HepG2 (cell line): Measurements from ENCODE around the gene KDELR3. TPM values are rescaled to one million over a fixed set of nuclear protein-coding genes. Genes with fewer than 3 reads are reported as not detected.

ENCODE experiments used
- ATAC-seq: fragments of 200-7000 bp; cut with Tn5 transposase; 3 replicates; pipeline ENCODE4 v1.9.1; 2020; ENCODE audit warnings: mild to moderate bottlenecking, moderate library complexity
- BruUV-seq: library from RNA; stranded (reverse); fragments of 400-500 nt; replicated peaks from 2 replicates; lab custom pipeline; 2021; lab: Mats Ljungman, UMichigan
- CTCF ChIA-PET: fragments of 300-600 bp; formaldehyde crosslinking; extraction: SDS; loops from one replicate; lab custom pipeline; 2021; ENCODE audit warnings: low total read pairs, inconsistent platforms, low intra/inter-chr PET ratio; lab: Yijun Ruan, JAX
- POLR2A ChIA-PET: fragments of 350-600 bp; sonication (Branson Sonifier 250); formaldehyde crosslinking; loops from one replicate; lab custom pipeline; 2020; ENCODE audit warnings: antibody characterized with exemption, inconsistent platforms; lab: Yijun Ruan, JAX
- DNase-seq: peaks from one replicate; pipeline ENCODE4 v3.0.0-alpha.2; 2015; ENCODE audit warnings: low spot score
- FAIRE-seq: peaks from 3 replicates; lab custom pipeline; 2011; peaks lifted over from hg19 to GRCh38; lab: Jason Lieb, UNC
- H2AFZ ChIP-seq: one replicate; pipeline ENCODE4 v1.6.1; 2011; ENCODE audit warnings: low read length, inconsistent platforms
- H3K27ac ChIP-seq: fragments of 300-600 bp; 3 replicates; pipeline ENCODE4 v1.8.0; 2011; ENCODE audit warnings: mixed run types, mild to moderate bottlenecking, mixed read lengths, low read length, inconsistent platforms; ENCODE audit not compliant: insufficient read depth; ENCODE audit errors: extremely low read length
- H3K27me3 ChIP-seq, 2 experiments: fragments of 200-600 bp in 1 of 2; 2 replicates in 1 of 2; 3 replicates in 1 of 2; pipeline versions ENCODE4 v1.6.0 to v1.8.0; 2011; ENCODE audit warnings: low read length in 2 of 2, mild to moderate bottlenecking in 2 of 2, moderate library complexity in 2 of 2, inconsistent platforms in 1 of 2; ENCODE audit not compliant: insufficient read depth in 2 of 2, control insufficient read depth in 1 of 2
- H3K36me3 ChIP-seq, 2 experiments: fragments of 200-600 bp in 1 of 2; replicated peaks in 1 of 2; 2 replicates in 1 of 2; 3 replicates in 1 of 2; pipeline versions ENCODE4 v1.5.1 to v1.8.0; 2011; ENCODE audit warnings: low read length in 2 of 2, inconsistent platforms in 1 of 2; ENCODE audit not compliant: insufficient read depth in 2 of 2, control insufficient read depth in 1 of 2
- H3K4me1 ChIP-seq: 2 replicates; pipeline ENCODE4 v1.5.1; 2012; ENCODE audit warnings: low read length, inconsistent platforms; ENCODE audit not compliant: insufficient read depth
- H3K4me2 ChIP-seq: 2 replicates; pipeline ENCODE4 v1.6.0; 2011; ENCODE audit warnings: low read depth, low read length, inconsistent platforms
- H3K4me3 ChIP-seq, 3 experiments: fragments of 200-600 bp in 1 of 3; sonication (generic), shearing (Covaris generic) in 1 of 3; replicated peaks in 1 of 3; 2 replicates each; pipeline ENCODE4 v1.5.1; 2011 to 2016; ENCODE audit warnings: low read length in 3 of 3, inconsistent platforms in 2 of 3, low read depth in 2 of 3, mild to moderate bottlenecking in 2 of 3, control low read depth in 1 of 3, mixed read lengths in 1 of 3; ENCODE audit not compliant: insufficient read depth in 1 of 3
- H3K79me2 ChIP-seq: one replicate; pipeline ENCODE4 v1.6.1; 2011; ENCODE audit warnings: low read length, inconsistent platforms; ENCODE audit not compliant: insufficient read depth
- H3K9ac ChIP-seq: 2 replicates; pipeline ENCODE4 v1.6.0; 2011; ENCODE audit warnings: mild to moderate bottlenecking, low read depth, low read length, inconsistent platforms; ENCODE audit not compliant: insufficient read depth
- H3K9me3 ChIP-seq: 2 replicates; pipeline ENCODE4 v1.5.1; 2012; ENCODE audit warnings: mild to moderate bottlenecking, low read length
- H4K20me1 ChIP-seq: 2 replicates; pipeline ENCODE4 v1.6.0; 2011; ENCODE audit warnings: inconsistent platforms, mild to moderate bottlenecking, low read length, moderate library complexity; ENCODE audit not compliant: insufficient read depth
- BCL3 ChIP-seq: sonication (generic); formaldehyde crosslinking; IDR thresholded peaks from 2 replicates; pipeline ENCODE4 v1.5.1; 2020; ENCODE audit warnings: mild to moderate bottlenecking, missing genetic modification reagents, moderate library complexity
- CBX1 ChIP-seq: IDR thresholded peaks from one replicate; pipeline ENCODE4 v1.6.1; 2016; ENCODE audit warnings: antibody characterized with exemption, low read depth
- ETS1 ChIP-seq: sonication (generic); formaldehyde crosslinking; IDR thresholded peaks from 2 replicates; pipeline ENCODE4 v1.4.0; 2020; ENCODE audit warnings: missing genetic modification reagents
- FOXM1 ChIP-seq: sonication (generic); formaldehyde crosslinking; IDR thresholded peaks from 2 replicates; pipeline ENCODE4 v1.5.0; 2020; ENCODE audit warnings: missing genetic modification reagents
- GPN1 ChIP-seq: sonication (generic); formaldehyde crosslinking; IDR thresholded peaks from 2 replicates; pipeline ENCODE4 v1.5.1; 2020; ENCODE audit warnings: missing genetic modification reagents, borderline replicate concordance
- HDAC2 ChIP-seq: sonication (generic); formaldehyde crosslinking; IDR thresholded peaks from 2 replicates; pipeline ENCODE4 v1.4.0; 2020; ENCODE audit warnings: missing genetic modification reagents
- HNRNPL ChIP-seq: fragments of 200-400 bp; formaldehyde crosslinking; IDR thresholded peaks from 2 replicates; pipeline ENCODE4 v1.6.1; 2017; ENCODE audit warnings: mild to moderate bottlenecking, low read depth, low read length
- JARID2 ChIP-seq: sonication (generic); formaldehyde crosslinking; IDR thresholded peaks from 2 replicates; pipeline ENCODE4 v1.8.1; 2023; ENCODE audit warnings: missing genetic modification reagents, inconsistent platforms; ENCODE audit not compliant: insufficient replicate concordance
- NRL ChIP-seq: sonication (generic); formaldehyde crosslinking; IDR thresholded peaks from 2 replicates; pipeline ENCODE4 v1.5.0; 2020; ENCODE audit warnings: missing genetic modification reagents, mild to moderate bottlenecking, moderate library complexity, borderline replicate concordance
- ONECUT2 ChIP-seq: sonication (generic); formaldehyde crosslinking; IDR thresholded peaks from 2 replicates; pipeline ENCODE4 v1.4.0; 2020; ENCODE audit warnings: missing genetic modification reagents
- TAF15 ChIP-seq: fragments of 200-400 bp; formaldehyde crosslinking; IDR thresholded peaks from one replicate; pipeline ENCODE4 v1.6.1; 2018; ENCODE audit warnings: mild to moderate bottlenecking, low read depth, low read length; ENCODE audit not compliant: poor library complexity, severe bottlenecking
- ZNF451 ChIP-seq: sonication (generic); formaldehyde crosslinking; IDR thresholded peaks from 2 replicates; pipeline ENCODE4 v1.5.0; 2020; ENCODE audit warnings: mild to moderate bottlenecking, missing genetic modification reagents
- ZNF546 ChIP-seq: sonication (generic); formaldehyde crosslinking; conservative IDR thresholded peaks from 2 replicates; pipeline ENCODE4 v1.8.1; 2023; ENCODE audit warnings: mild to moderate bottlenecking, missing genetic modification reagents
- ZNF766 ChIP-seq: sonication (generic); formaldehyde crosslinking; IDR thresholded peaks from 2 replicates; pipeline ENCODE4 v1.5.0; 2020; ENCODE audit warnings: missing genetic modification reagents, borderline replicate concordance
- ZNF879 ChIP-seq: sonication (generic); formaldehyde crosslinking; IDR thresholded peaks from 2 replicates; pipeline ENCODE4 v1.8.1; 2023; ENCODE audit warnings: missing genetic modification reagents
- WGBS: methylation state at CpG from one replicate; pipeline ENCODE4 v1.1.6; 2017; ENCODE audit warnings: low lambda C conversion rate; 5-methylcytosine and 5-hydroxymethylcytosine counted together
- in situ Hi-C: cut with HindIII; loops from 2 replicates; pipeline ENCODE4 v1.10.0; 2017; ENCODE audit warnings: low pct_unique_long_range_greater_than_20kb; ENCODE audit not compliant: extremely low pct_ligation_motif_present
- intact Hi-C: fragments of 100-400 bp; cut with micrococcal nuclease; formaldehyde crosslinking; loops from one replicate; pipeline ENCODE4 v1.10.0; 2022; ENCODE audit not compliant: unreplicated experiment
- polyA plus RNA-seq, 8 experiments: library from polyadenylated mRNA; depleted of rRNA in 3 of 8; stranded (reverse) in 7 of 8; unstranded in 1 of 8; fragments of >200 nt; fragmentation: Illumina TruSeq in 4 of 8; extraction: Trizol in 4 of 8; gene quantifications; 2 replicates each; pipeline versions ENCODE4 v1.2.1 to v1.2.3, GENCODE V29; 2011 to 2016; ENCODE audit warnings: low read depth in 4 of 8, missing spikeins in 1 of 8, mixed read lengths in 1 of 8; ENCODE audit not compliant: insufficient read depth in 1 of 8
- total RNA-seq, 5 experiments: library from RNA; depleted of rRNA; stranded (reverse); fragments of >200 nt; fragmentation: Illumina TruSeq; extraction: Trizol; gene quantifications; 2 replicates each; pipeline ENCODE4 v1.2.3, GENCODE V29; 2016; ENCODE audit warnings: low read depth in 1 of 5
- TF ChIP-seq, protein P1 (sequence below): sonication (generic); formaldehyde crosslinking; IDR thresholded peaks from 2 replicates; pipeline ENCODE4 v1.4.0; 2020; ENCODE audit warnings: missing genetic modification reagents; ENCODE audit errors: not compliant biosample characterization

The KDELR3 gene
- total and polyA plus RNA-seq, 2 of the 13 experiments (the other 11 are each of a cell fraction or from before 2014, with no cell fraction given), result 24.2 to 65.7 TPM

DNA sequence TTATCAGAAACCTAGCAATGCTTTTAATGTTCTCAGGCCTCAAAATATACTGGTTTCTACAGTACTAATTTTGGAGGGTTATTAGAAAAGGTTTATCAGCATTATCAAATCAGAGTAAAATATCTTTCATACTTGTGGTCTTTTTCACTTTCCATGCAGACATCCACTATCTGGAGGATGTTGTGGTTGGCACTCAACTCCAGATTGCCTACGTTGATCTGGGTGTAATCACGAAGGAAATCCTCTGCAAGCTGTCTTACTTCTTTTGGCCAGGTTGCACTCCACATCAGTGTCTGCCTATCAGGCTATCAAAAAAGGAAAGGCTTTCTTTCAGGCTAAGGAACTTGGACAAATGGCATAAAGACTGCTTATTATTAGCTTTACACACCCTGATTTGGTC is 26.6 kb downstream of the KDELR3 start:
- in situ Hi-C loops, result no loop called here
- H3K9me3 ChIP-seq, result no peaks in the 10 kb centered on the region
- no peak overlapping the region for H3K4me3 ChIP-seq
- DNase-seq (no peak), ATAC-seq (no peak), FAIRE-seq (no peak)
- H4K20me1 ChIP-seq, result peaks cover 5% of the 10 kb centered on the region; the same call in 1 of the 2 replicates
- 100% methylated on average over 2 of the region's 2 CpGs for WGBS
- no peaks in the 10 kb centered on the region for H3K27me3 ChIP-seq
- no peak overlapping the region for H3K9ac ChIP-seq
- no peak overlapping the region for H3K4me2 ChIP-seq
- H3K79me2 ChIP-seq, result peaks cover 14% of the 10 kb centered on the region
- H3K36me3 ChIP-seq, result peaks cover 26 to 89% of the 10 kb centered on the region in 2 experiments
- no peak overlapping the region for H3K27ac ChIP-seq
- ChIA-PET POLR2A (interaction anchor here (1.1 kb wide), 1 partner anchor 9 kb away, joined by 3 read pairs; no protein-coding TSS in a partner anchor), CTCF (no interaction called here)
- intact Hi-C loops, result no loop called here
- H2AFZ ChIP-seq, result no peak overlapping the region
- TF ChIP-seq HDAC2 (no peak), ZNF879 (CRISPR knock-in tag) (no peak), NRL (CRISPR knock-in tag) (no peak), TAF15 (no peak), ETS1 (CRISPR knock-in tag) (no peak), BCL3 (CRISPR knock-in tag) (no peak), ONECUT2 (no peak), ZNF451 (CRISPR knock-in tag) (no peak), JARID2 (no peak), HNRNPL (no peak), ZNF546 (CRISPR knock-in tag) (no peak), ZNF766 (no peak), FOXM1 (CRISPR knock-in tag) (no peak), CBX1 (no peak), GPN1 (CRISPR knock-in tag) (no peak)
- TF ChIP-seq, protein P1, sequence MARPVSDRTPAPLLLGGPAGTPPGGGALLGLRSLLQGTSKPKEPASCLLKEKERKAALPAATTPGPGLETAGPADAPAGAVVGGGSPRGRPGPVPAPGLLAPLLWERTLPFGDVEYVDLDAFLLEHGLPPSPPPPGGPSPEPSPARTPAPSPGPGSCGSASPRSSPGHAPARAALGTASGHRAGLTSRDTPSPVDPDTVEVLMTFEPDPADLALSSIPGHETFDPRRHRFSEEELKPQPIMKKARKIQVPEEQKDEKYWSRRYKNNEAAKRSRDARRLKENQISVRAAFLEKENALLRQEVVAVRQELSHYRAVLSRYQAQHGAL (CRISPR knock-in tag), result no peak
- no TSS peak for BruUV-seq
- H3K4me1 ChIP-seq, result peaks cover 42% of the 10 kb centered on the region
